Neural cell (in vitro differentiated cells): ENCODE measurements around the gene SLC25A42.

Experiments
- EZH2 ChIP-seq: fragments of 200-600, 300-800 bp; shearing (Covaris generic), sonication (generic); IDR thresholded peaks from 2 replicates; pipeline ENCODE4 v1.6.1; 2014; ENCODE audit warnings: antibody characterized with exemption, low read length, borderline replicate concordance, mild to moderate bottlenecking; ENCODE audit not compliant: insufficient read depth, poor library complexity, severe bottlenecking
- POLR2AphosphoS5 ChIP-seq: IDR thresholded peaks from 2 replicates; pipeline ENCODE4 v1.6.1; 2012
- TF ChIP-seq, protein P1 (sequence below): fragments of 450-650 bp; IDR thresholded peaks from 2 replicates; pipeline ENCODE4 v1.5.1; 2014; ENCODE audit warnings: antibody characterized with exemption, mild to moderate bottlenecking, moderate library complexity; ENCODE audit not compliant: poor library complexity, severe bottlenecking
- TF ChIP-seq, protein P2 (sequence below): IDR thresholded peaks from 2 replicates; pipeline ENCODE4 v1.6.1; 2012; ENCODE audit warnings: borderline replicate concordance

DNA sequence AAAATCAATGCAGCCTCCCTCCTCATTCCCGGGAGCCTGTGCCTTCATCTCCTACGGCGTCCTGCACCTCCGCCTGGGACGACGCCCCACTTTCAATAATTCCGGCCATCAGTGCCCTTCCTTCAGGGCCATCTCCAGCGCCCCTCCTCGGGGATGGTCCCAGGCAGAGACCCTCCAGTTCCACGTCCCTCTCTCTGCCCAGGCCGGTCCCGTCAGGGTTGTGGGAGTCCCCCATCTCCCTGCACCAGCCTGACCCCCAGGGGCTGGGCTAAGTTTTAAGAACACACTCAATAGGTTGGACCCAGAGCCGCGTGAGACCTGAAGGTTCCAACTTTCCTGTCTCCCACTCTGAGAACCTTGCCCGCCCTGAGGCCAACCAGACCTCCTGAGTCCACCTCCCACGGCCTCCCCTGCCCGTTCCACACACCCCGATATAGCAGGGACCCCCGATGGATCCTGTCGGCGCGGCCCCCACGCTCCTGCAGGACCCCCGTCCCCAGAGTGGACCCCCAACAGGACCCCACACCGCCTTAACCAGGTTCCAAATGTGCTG is 73.8 kb downstream of the SLC25A42 start:
- TF ChIP-seq, protein P1, sequence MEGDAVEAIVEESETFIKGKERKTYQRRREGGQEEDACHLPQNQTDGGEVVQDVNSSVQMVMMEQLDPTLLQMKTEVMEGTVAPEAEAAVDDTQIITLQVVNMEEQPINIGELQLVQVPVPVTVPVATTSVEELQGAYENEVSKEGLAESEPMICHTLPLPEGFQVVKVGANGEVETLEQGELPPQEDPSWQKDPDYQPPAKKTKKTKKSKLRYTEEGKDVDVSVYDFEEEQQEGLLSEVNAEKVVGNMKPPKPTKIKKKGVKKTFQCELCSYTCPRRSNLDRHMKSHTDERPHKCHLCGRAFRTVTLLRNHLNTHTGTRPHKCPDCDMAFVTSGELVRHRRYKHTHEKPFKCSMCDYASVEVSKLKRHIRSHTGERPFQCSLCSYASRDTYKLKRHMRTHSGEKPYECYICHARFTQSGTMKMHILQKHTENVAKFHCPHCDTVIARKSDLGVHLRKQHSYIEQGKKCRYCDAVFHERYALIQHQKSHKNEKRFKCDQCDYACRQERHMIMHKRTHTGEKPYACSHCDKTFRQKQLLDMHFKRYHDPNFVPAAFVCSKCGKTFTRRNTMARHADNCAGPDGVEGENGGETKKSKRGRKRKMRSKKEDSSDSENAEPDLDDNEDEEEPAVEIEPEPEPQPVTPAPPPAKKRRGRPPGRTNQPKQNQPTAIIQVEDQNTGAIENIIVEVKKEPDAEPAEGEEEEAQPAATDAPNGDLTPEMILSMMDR, result no peak
- TF ChIP-seq EZH2 (no peak), POLR2AphosphoS5 (no peak)
- TF ChIP-seq, protein P2, sequence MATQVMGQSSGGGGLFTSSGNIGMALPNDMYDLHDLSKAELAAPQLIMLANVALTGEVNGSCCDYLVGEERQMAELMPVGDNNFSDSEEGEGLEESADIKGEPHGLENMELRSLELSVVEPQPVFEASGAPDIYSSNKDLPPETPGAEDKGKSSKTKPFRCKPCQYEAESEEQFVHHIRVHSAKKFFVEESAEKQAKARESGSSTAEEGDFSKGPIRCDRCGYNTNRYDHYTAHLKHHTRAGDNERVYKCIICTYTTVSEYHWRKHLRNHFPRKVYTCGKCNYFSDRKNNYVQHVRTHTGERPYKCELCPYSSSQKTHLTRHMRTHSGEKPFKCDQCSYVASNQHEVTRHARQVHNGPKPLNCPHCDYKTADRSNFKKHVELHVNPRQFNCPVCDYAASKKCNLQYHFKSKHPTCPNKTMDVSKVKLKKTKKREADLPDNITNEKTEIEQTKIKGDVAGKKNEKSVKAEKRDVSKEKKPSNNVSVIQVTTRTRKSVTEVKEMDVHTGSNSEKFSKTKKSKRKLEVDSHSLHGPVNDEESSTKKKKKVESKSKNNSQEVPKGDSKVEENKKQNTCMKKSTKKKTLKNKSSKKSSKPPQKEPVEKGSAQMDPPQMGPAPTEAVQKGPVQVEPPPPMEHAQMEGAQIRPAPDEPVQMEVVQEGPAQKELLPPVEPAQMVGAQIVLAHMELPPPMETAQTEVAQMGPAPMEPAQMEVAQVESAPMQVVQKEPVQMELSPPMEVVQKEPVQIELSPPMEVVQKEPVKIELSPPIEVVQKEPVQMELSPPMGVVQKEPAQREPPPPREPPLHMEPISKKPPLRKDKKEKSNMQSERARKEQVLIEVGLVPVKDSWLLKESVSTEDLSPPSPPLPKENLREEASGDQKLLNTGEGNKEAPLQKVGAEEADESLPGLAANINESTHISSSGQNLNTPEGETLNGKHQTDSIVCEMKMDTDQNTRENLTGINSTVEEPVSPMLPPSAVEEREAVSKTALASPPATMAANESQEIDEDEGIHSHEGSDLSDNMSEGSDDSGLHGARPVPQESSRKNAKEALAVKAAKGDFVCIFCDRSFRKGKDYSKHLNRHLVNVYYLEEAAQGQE, result no peak
